ENCODE measurements around the gene MIXL1. TPM values are rescaled to one million over a fixed set of nuclear protein-coding genes. Genes with fewer than 3 reads are reported as not detected.
"Not testable (repeated sequence)": the region's sequence is repeated elsewhere in the genome, so short reads cannot be mapped to it uniquely, and the experiment has no call there.

The MIXL1 gene
- total RNA-seq, 1 experiment from 2014 or later: not detected

- DNase-seq (ENCODE audit: unreplicated experiment): no peak
- no TSS peak for BruUV-seq (replicated peaks)
- no peak for TF ChIP-seq CTCF (IDR thresholded peaks at IDR 0.05; ENCODE audit: unreplicated experiment)
- Mint-ChIP-seq H3K4me1 (ENCODE audit: insufficient read depth, unreplicated experiment) (peaks cover 14% of the 10 kb centered on the region), H3K27ac (ENCODE audit: low read depth, unreplicated experiment) (no peak overlapping the region), H3K9me3 (ENCODE audit: unreplicated experiment) (no peaks in the 10 kb centered on the region), H3K27me3 (ENCODE audit: insufficient read depth, unreplicated experiment) (no peaks in the 10 kb centered on the region), H3K36me3 (ENCODE audit: insufficient read depth, unreplicated experiment) (peaks cover 40% of the 10 kb centered on the region), H3K4me3 (ENCODE audit: unreplicated experiment) (no peak overlapping the region)
- ChIA-PET CTCF (no interaction called here), POLR2A (interaction anchor here (1.7 kb wide), 1 partner anchor 14 kb away, joined by 4 read pairs; no protein-coding TSS in a partner anchor)
- intact Hi-C loops (cut with micrococcal nuclease): no loop called here
Measured at GRCh38 chr1:226253933-226254332, 30.5 kb downstream of the MIXL1 start.

- H3K4me1 Mint-ChIP-seq (ENCODE audit: insufficient read depth, unreplicated experiment): peaks cover 14% of the 10 kb centered on the region
- no peak overlapping the region for H3K4me3 Mint-ChIP-seq (ENCODE audit: unreplicated experiment)
- ChIA-PET CTCF (interaction anchor here (0.6 to 1.8 kb wide), 4 partner anchors 9 to 164 kb away, joined by 3 to 4 read pairs (median 4); no protein-coding TSS in a partner anchor), POLR2A (interaction anchor here (0.6 to 1.6 kb wide), 11 partner anchors 10 to 525 kb away, joined by 3 to 4 read pairs (median 3); partner anchors contain the start of gene LIN9)
- H3K27me3 Mint-ChIP-seq (ENCODE audit: insufficient read depth, unreplicated experiment): no peaks in the 10 kb centered on the region
- peaks cover 28% of the 10 kb centered on the region for H3K36me3 Mint-ChIP-seq (ENCODE audit: insufficient read depth, unreplicated experiment)
- intact Hi-C loops (cut with micrococcal nuclease): no loop called here
- no TSS peak for BruUV-seq (replicated peaks)
- peak overlapping the region; percentile 1 for H3K27ac Mint-ChIP-seq (ENCODE audit: low read depth, unreplicated experiment)
- no peak for TF ChIP-seq CTCF (IDR thresholded peaks at IDR 0.05; ENCODE audit: unreplicated experiment)
- no peaks in the 10 kb centered on the region for H3K9me3 Mint-ChIP-seq (ENCODE audit: unreplicated experiment)
- DNase-seq (ENCODE audit: unreplicated experiment): peak; percentile 13
Measured at GRCh38 chr1:226255380-226255779, 31.9 kb downstream of the MIXL1 start.

- intact Hi-C loops (cut with micrococcal nuclease): no loop called here
- no peaks in the 10 kb centered on the region for H3K27me3 Mint-ChIP-seq (ENCODE audit: insufficient read depth, unreplicated experiment)
- H3K9me3 Mint-ChIP-seq (ENCODE audit: unreplicated experiment): peaks cover 14% of the 10 kb centered on the region
- H3K36me3 Mint-ChIP-seq (ENCODE audit: insufficient read depth, unreplicated experiment): peaks cover 8% of the 10 kb centered on the region
- ChIA-PET POLR2A (interaction anchor here (1.1 kb wide), 1 partner anchor 16 kb away, joined by 4 read pairs; no protein-coding TSS in a partner anchor), CTCF (no interaction called here)
- TF ChIP-seq CTCF (IDR thresholded peaks at IDR 0.05; ENCODE audit: unreplicated experiment): no peak
- H3K4me3 Mint-ChIP-seq (ENCODE audit: unreplicated experiment): no peak overlapping the region
- BruUV-seq (replicated peaks): no TSS peak
- DNase-seq (ENCODE audit: unreplicated experiment): no peak
- peak overlapping the region; percentile 24 for H3K27ac Mint-ChIP-seq (ENCODE audit: low read depth, unreplicated experiment)
- H3K4me1 Mint-ChIP-seq (ENCODE audit: insufficient read depth, unreplicated experiment): no peaks in the 10 kb centered on the region
Measured at GRCh38 chr1:226261818-226262217, 38.4 kb downstream of the MIXL1 start.

- TF ChIP-seq CTCF (IDR thresholded peaks at IDR 0.05; ENCODE audit: unreplicated experiment): no peak
- Mint-ChIP-seq H3K36me3 (ENCODE audit: insufficient read depth, unreplicated experiment) (peaks cover 20% of the 10 kb centered on the region), H3K4me3 (ENCODE audit: unreplicated experiment) (no peak overlapping the region), H3K4me1 (ENCODE audit: insufficient read depth, unreplicated experiment) (peaks cover 26% of the 10 kb centered on the region), H3K27me3 (ENCODE audit: insufficient read depth, unreplicated experiment) (no peaks in the 10 kb centered on the region), H3K9me3 (ENCODE audit: unreplicated experiment) (no peaks in the 10 kb centered on the region), H3K27ac (ENCODE audit: low read depth, unreplicated experiment) (peak overlapping the region; percentile 65)
- intact Hi-C loops (cut with micrococcal nuclease): no loop called here
- no TSS peak for BruUV-seq (replicated peaks)
- DNase-seq (ENCODE audit: unreplicated experiment): peak; percentile 83
- CTCF ChIA-PET: interaction anchor here (0.6 to 2.3 kb wide), 4 partner anchors 38 to 528 kb away, joined by 3 to 8 read pairs (median 5); no protein-coding TSS in a partner anchor
- POLR2A ChIA-PET: interaction anchor here (0.7 to 2.4 kb wide), 12 partner anchors 9 to 1031 kb away, joined by 3 to 28 read pairs (median 6); partner anchors contain the start of genes LIN9 and PARP1
Measured at GRCh38 chr1:226268421-226269124, 45.1 kb downstream of the MIXL1 start.

- BruUV-seq (replicated peaks); DNase-seq (ENCODE audit: unreplicated experiment); H3K27me3 Mint-ChIP-seq (ENCODE audit: insufficient read depth, unreplicated experiment); H3K9me3 Mint-ChIP-seq (ENCODE audit: unreplicated experiment); H3K4me3 Mint-ChIP-seq (ENCODE audit: unreplicated experiment); intact Hi-C loops (cut with micrococcal nuclease); H3K27ac Mint-ChIP-seq (ENCODE audit: low read depth, unreplicated experiment): not testable (repeated sequence)
- Mint-ChIP-seq H3K4me1 (ENCODE audit: insufficient read depth, unreplicated experiment) (peaks cover 23% of the 10 kb centered on the region), H3K36me3 (ENCODE audit: insufficient read depth, unreplicated experiment) (peaks cover 29% of the 10 kb centered on the region)
- CTCF ChIA-PET: interaction anchor here (0.6 to 1.0 kb wide), 5 partner anchors 20 to 75 kb away, joined by 3 to 5 read pairs (median 4); no protein-coding TSS in a partner anchor
- POLR2A ChIA-PET: interaction anchor here (0.6 to 1.9 kb wide), 3 partner anchors 15 to 36 kb away, joined by 3 to 6 read pairs (median 3); partner anchors contain the start of gene LIN9
Measured at GRCh38 chr1:226272233-226272902, 48.9 kb downstream of the MIXL1 start.
